HG02798 (cell line): ENCODE results near the gene DHPS.
"Not testable (repeated sequence)": the region's sequence is repeated elsewhere in the genome, so short reads cannot be mapped to it uniquely, and the experiment has no call there.

Experiments
- ATAC-seq: cut with Tn5 transposase; IDR thresholded peaks from one replicate; pipeline ENCODE4 v1.9.1; 2021; ENCODE audit warnings: mild to moderate bottlenecking; ENCODE audit not compliant: unreplicated experiment, poor library complexity

The DHPS gene

GRCh38 chr19:12705654-12706331 is 24.1 kb upstream of the DHPS start:
- ATAC-seq = no peak

- ATAC-seq = no peak
Measured at GRCh38 chr19:12705169-12705568, 23.5 kb upstream of the DHPS start.

GRCh38 chr19:12703046-12703445 is 21.4 kb upstream of the DHPS start:
- ATAC-seq = no peak

GRCh38 chr19:12701596-12702282 is 20.1 kb upstream of the DHPS start:
- ATAC-seq = no peak

- no peak for ATAC-seq
Measured at GRCh38 chr19:12698138-12698537, 16.5 kb upstream of the DHPS start.

- ATAC-seq = not testable (repeated sequence)
Measured at GRCh38 chr19:12697425-12697824, 15.7 kb upstream of the DHPS start.

GRCh38 chr19:12696366-12697335 is 15.0 kb upstream of the DHPS start, which contains the start of gene FBXW9:
TSS of gene FBXW9 (minus strand) at chr19:12696631. CDS start at chr19:12696581, 50 bp downstream.
- peak; percentile 79 for ATAC-seq

- no peak for ATAC-seq
Measured at GRCh38 chr19:12695997-12696365, 14.3 kb upstream of the DHPS start.

GRCh38 chr19:12695514-12695913 is 13.8 kb upstream of the DHPS start:
- no peak for ATAC-seq

GRCh38 chr19:12695096-12695495 is 13.4 kb upstream of the DHPS start:
- no peak for ATAC-seq

- no peak for ATAC-seq
Measured at GRCh38 chr19:12694641-12695040, 13.0 kb upstream of the DHPS start.

- no peak for ATAC-seq
Measured at GRCh38 chr19:12692960-12693359, 11.3 kb upstream of the DHPS start.

- no peak for ATAC-seq
Measured at GRCh38 chr19:12689581-12690216, 8.0 kb upstream of the DHPS start.

- no peak for ATAC-seq
Measured at GRCh38 chr19:12689012-12689411, 7.3 kb upstream of the DHPS start.

GRCh38 chr19:12687496-12688196 is 6.0 kb upstream of the DHPS start, which contains the start of gene GNG14:
TSS of gene GNG14 (plus strand) at chr19:12687998. CDS start at chr19:12688049, 51 bp downstream.
- ATAC-seq = no peak

- no peak for ATAC-seq
Measured at GRCh38 chr19:12685831-12686230, 4.2 kb upstream of the DHPS start.

GRCh38 chr19:12680034-12680433 is 1.6 kb downstream of the DHPS start:
- ATAC-seq = no peak

- not testable (repeated sequence) for ATAC-seq
Measured at GRCh38 chr19:12678039-12678438, 3.6 kb downstream of the DHPS start.

- no peak for ATAC-seq
Measured at GRCh38 chr19:12676928-12677327, 4.8 kb downstream of the DHPS start.

- peak; percentile 36 for ATAC-seq
Measured at GRCh38 chr19:12676384-12676792, 5.3 kb downstream of the DHPS start.
